Stimulated activated CD4-positive, alpha-beta T cell treated with anti-CD3 and anti-CD28 coated beads, TNF-alpha, amount 100 ng/mL, for 24 hours (primary cell): ENCODE measurements around the gene SLC66A1.

Source experiments
- DNase-seq, 3 experiments: peaks; one replicate each; pipeline ENCODE4 v3.0.0-alpha.2; 2020; ENCODE audit warnings: low read depth in 3 of 3

Gene SLC66A1

GRCh38 chr1:19342894-19343616 lies 30.9 kb downstream of the SLC66A1 start:
- no peak for DNase-seq

- no peak for DNase-seq
These were observed 31.7 kb downstream of the SLC66A1 start for GRCh38 chr1:19343617-19344350.

- peak in 1 of 3 experiments; percentile 35 for DNase-seq
These were observed 32.3 kb downstream of the SLC66A1 start for GRCh38 chr1:19344372-19344810.

GRCh38 chr1:19344831-19345230 lies 32.7 kb downstream of the SLC66A1 start:
- no peak for DNase-seq

GRCh38 chr1:19345391-19345790 lies 33.3 kb downstream of the SLC66A1 start:
- DNase-seq: no peak

GRCh38 chr1:19346026-19346425 lies 33.9 kb downstream of the SLC66A1 start:
- DNase-seq: no peak

- no peak for DNase-seq
These were observed 35.5 kb downstream of the SLC66A1 start for GRCh38 chr1:19347533-19348172.

- no peak for DNase-seq
These were observed 36.5 kb downstream of the SLC66A1 start for GRCh38 chr1:19348441-19349198.

- no peak for DNase-seq
These were observed 37.9 kb downstream of the SLC66A1 start for GRCh38 chr1:19349999-19350398.

- DNase-seq: no peak
These were observed 38.4 kb downstream of the SLC66A1 start for GRCh38 chr1:19350566-19350965.

GRCh38 chr1:19351873-19352272 lies 39.7 kb downstream of the SLC66A1 start:
- no peak for DNase-seq

- DNase-seq: no peak
These were observed 40.7 kb downstream of the SLC66A1 start for GRCh38 chr1:19352839-19353238.

- DNase-seq: no peak
These were observed 41.5 kb downstream of the SLC66A1 start for GRCh38 chr1:19353596-19353995.

- no peak for DNase-seq
These were observed 42.4 kb downstream of the SLC66A1 start for GRCh38 chr1:19354531-19354981.

GRCh38 chr1:19356266-19356665 lies 44.1 kb downstream of the SLC66A1 start:
- no peak for DNase-seq

- DNase-seq: no peak
These were observed 45.3 kb downstream of the SLC66A1 start for GRCh38 chr1:19357299-19357986.

GRCh38 chr1:19358710-19359109 lies 46.6 kb downstream of the SLC66A1 start:
- no peak for DNase-seq

GRCh38 chr1:19359357-19359756 lies 47.2 kb downstream of the SLC66A1 start:
- no peak for DNase-seq

- DNase-seq: no peak
These were observed 47.9 kb downstream of the SLC66A1 start for GRCh38 chr1:19360016-19360415.

GRCh38 chr1:19360432-19360831 lies 48.3 kb downstream of the SLC66A1 start:
- no peak for DNase-seq
